H1 (cell line): ENCODE results near the gene ENTPD1. TPM values are rescaled to one million over a fixed set of nuclear protein-coding genes. Genes with fewer than 3 reads are reported as not detected.

Source experiments
- CTCF ChIA-PET: fragments of 300-600 bp; sonication (Branson Sonifier 250); formaldehyde crosslinking; loops from one replicate; lab custom pipeline; 2021; ENCODE audit not compliant: partially characterized antibody; lab: Charles Lee
- POLR2A ChIA-PET: fragments of 300-600 bp; sonication (Branson Sonifier 250); formaldehyde crosslinking; loops from one replicate; lab custom pipeline; 2021; ENCODE audit warnings: inconsistent platforms; ENCODE audit not compliant: partially characterized antibody; lab: Charles Lee
- DNase-seq, 2 experiments: peaks; one replicate each; pipeline versions ENCODE4 v3.0.0 to v3.0.0-alpha.2; 2010 to 2022; ENCODE audit warnings: low spot score in 2 of 2, low read depth in 1 of 2, mixed read lengths in 1 of 2
- FAIRE-seq: peaks from 2 replicates; lab custom pipeline; 2011; peaks lifted over from hg19 to GRCh38; lab: Jason Lieb, UNC
- H2AFZ ChIP-seq: 2 replicates; pipeline ENCODE4 v1.8.1; 2012; ENCODE audit warnings: low read length, inconsistent platforms
- H2AK5ac ChIP-seq: 2 replicates; pipeline ENCODE4 v1.6.1; 2013; ENCODE audit warnings: low read depth, low read length
- H2BK120ac ChIP-seq: replicated peaks from 2 replicates; pipeline ENCODE3; 2013; ENCODE audit warnings: low read depth, low read length, inconsistent platforms
- H2BK12ac ChIP-seq: 2 replicates; pipeline ENCODE4 v1.6.1; 2013; ENCODE audit warnings: low read depth, low read length
- H2BK15ac ChIP-seq: 2 replicates; pipeline ENCODE4 v1.6.1; 2013; ENCODE audit warnings: low read length
- H2BK20ac ChIP-seq: 2 replicates; pipeline ENCODE4 v1.6.1; 2013; ENCODE audit warnings: low read length
- H2BK5ac ChIP-seq: 2 replicates; pipeline ENCODE4 v1.6.1; 2013; ENCODE audit warnings: low read depth, low read length
- H3K14ac ChIP-seq: 2 replicates; pipeline ENCODE4 v1.6.1; 2013; ENCODE audit warnings: inconsistent platforms; ENCODE audit not compliant: insufficient read length
- H3K18ac ChIP-seq: 2 replicates; pipeline ENCODE4 v1.6.1; 2013; ENCODE audit warnings: low read length; ENCODE audit errors: extremely low read depth
- H3K23ac ChIP-seq: 2 replicates; pipeline ENCODE4 v1.6.1; 2013; ENCODE audit warnings: inconsistent platforms; ENCODE audit not compliant: insufficient read length
- H3K23me2 ChIP-seq: 2 replicates; pipeline ENCODE4 v1.6.1; 2013; ENCODE audit warnings: low read depth, low read length
- H3K27ac ChIP-seq: 2 replicates; pipeline ENCODE4 v1.6.1; 2011; ENCODE audit warnings: low read depth, low read length, inconsistent platforms
- H3K27me3 ChIP-seq, 4 experiments: replicated peaks in 1 of 4; 1 replicate in 1 of 4; 2 replicates in 3 of 4; pipeline versions ENCODE4 v1.6.1 to v1.8.1; 2011 to 2013; ENCODE audit warnings: low read length in 3 of 4, mild to moderate bottlenecking in 3 of 4, inconsistent platforms in 2 of 4, mixed read lengths in 2 of 4, moderate library complexity in 1 of 4; ENCODE audit not compliant: control insufficient read depth in 3 of 4, insufficient read depth in 3 of 4; ENCODE audit errors: extremely low read depth in 1 of 4
- H3K36me3 ChIP-seq, 4 experiments: 2 replicates each; pipeline versions ENCODE4 v1.6.1 to v1.8.1; 2011 to 2013; ENCODE audit warnings: mild to moderate bottlenecking in 4 of 4, low read length in 3 of 4, moderate library complexity in 2 of 4, control low read depth in 1 of 4, inconsistent platforms in 1 of 4; ENCODE audit not compliant: insufficient read depth in 4 of 4, control insufficient read depth in 2 of 4
- H3K4ac ChIP-seq: replicated peaks from 2 replicates; pipeline ENCODE3; 2013; ENCODE audit warnings: low read length, low read depth, mixed read lengths, inconsistent platforms; ENCODE audit not compliant: insufficient read length
- H3K4me1 ChIP-seq, 4 experiments: replicated peaks in 1 of 4; 1 replicate in 1 of 4; 2 replicates in 3 of 4; pipeline versions ENCODE4 v1.6.1 to v1.8.1; 2011 to 2013; ENCODE audit warnings: low read length in 3 of 4, inconsistent platforms in 2 of 4, mixed read lengths in 1 of 4; ENCODE audit not compliant: insufficient read depth in 4 of 4, control insufficient read depth in 3 of 4
- H3K4me2 ChIP-seq, 2 experiments: 2 replicates each; pipeline versions ENCODE4 v1.6.1 to v1.8.1; 2011 to 2013; ENCODE audit warnings: low read depth in 2 of 2, low read length in 2 of 2, control low read depth in 1 of 2, inconsistent platforms in 1 of 2, mild to moderate bottlenecking in 1 of 2; ENCODE audit not compliant: insufficient read depth in 1 of 2
- H3K4me3 ChIP-seq, 4 experiments: fragments of 200-600, 300-600 bp in 1 of 4; sonication (generic), shearing (Covaris generic), sonication (Bioruptor Twin) in 1 of 4; 2 replicates each; pipeline versions ENCODE4 v1.5.1 to v1.8.1; 2011 to 2016; ENCODE audit warnings: low read length in 4 of 4, low read depth in 3 of 4, control low read depth in 2 of 4, inconsistent platforms in 2 of 4, mild to moderate bottlenecking in 2 of 4, mixed read lengths in 1 of 4, moderate library complexity in 1 of 4; ENCODE audit not compliant: insufficient read depth in 2 of 4; ENCODE audit errors: extremely low read depth in 1 of 4
- H3K56ac ChIP-seq: replicated peaks from 2 replicates; pipeline ENCODE3; 2013; ENCODE audit warnings: low read depth, mild to moderate bottlenecking, mixed read lengths, low read length, inconsistent platforms; ENCODE audit not compliant: insufficient read length
- H3K79me1 ChIP-seq: 2 replicates; pipeline ENCODE4 v1.6.1; 2013; ENCODE audit warnings: low read depth, low read length, control low read depth
- H3K79me2 ChIP-seq, 2 experiments: 2 replicates each; pipeline versions ENCODE4 v1.6.1 to v1.8.1; 2012 to 2013; ENCODE audit warnings: low read length in 2 of 2, mild to moderate bottlenecking in 2 of 2, inconsistent platforms in 1 of 2; ENCODE audit not compliant: insufficient read depth in 2 of 2, control insufficient read depth in 1 of 2
- H3K9ac ChIP-seq, 4 experiments: replicated peaks in 1 of 4; 1 replicate in 1 of 4; 2 replicates in 3 of 4; pipeline versions ENCODE4 v1.6.1 to v1.8.1; 2011 to 2013; ENCODE audit warnings: low read depth in 3 of 4, low read length in 3 of 4, control low read depth in 2 of 4, mild to moderate bottlenecking in 2 of 4, moderate library complexity in 2 of 4, inconsistent platforms in 1 of 4; ENCODE audit errors: extremely low read depth in 1 of 4
- H3K9me3 ChIP-seq, 2 experiments: 2 replicates each; pipeline versions ENCODE4 v1.6.1 to v1.8.1; 2012 to 2013; ENCODE audit warnings: mild to moderate bottlenecking in 2 of 2, moderate library complexity in 2 of 2, control low read depth in 1 of 2, inconsistent platforms in 1 of 2, low read depth in 1 of 2, low read length in 1 of 2, mixed read lengths in 1 of 2; ENCODE audit not compliant: insufficient read depth in 2 of 2
- H4K20me1 ChIP-seq, 2 experiments: replicated peaks in 1 of 2; 2 replicates each; pipeline versions ENCODE3 to v1.8.1; 2011 to 2013; ENCODE audit warnings: inconsistent platforms in 2 of 2, low read length in 2 of 2, mild to moderate bottlenecking in 1 of 2; ENCODE audit not compliant: insufficient read depth in 2 of 2, control insufficient read depth in 1 of 2
- H4K5ac ChIP-seq: 2 replicates; pipeline ENCODE4 v1.6.1; 2013; ENCODE audit warnings: low read length, low read depth, mixed read lengths, inconsistent platforms; ENCODE audit not compliant: insufficient read length
- H4K8ac ChIP-seq: 2 replicates; pipeline ENCODE4 v1.8.0; 2013; ENCODE audit warnings: mild to moderate bottlenecking, moderate library complexity, low read length, inconsistent platforms; ENCODE audit not compliant: insufficient read depth; ENCODE audit errors: extremely low read depth
- H4K91ac ChIP-seq: replicated peaks from 2 replicates; pipeline ENCODE3; 2013; ENCODE audit warnings: low read length, mixed read lengths, inconsistent platforms; ENCODE audit not compliant: insufficient read length
- ASH2L ChIP-seq: fragments of 200-600, 300-600 bp; sonication (generic); IDR thresholded peaks from one replicate; pipeline ENCODE4 v1.7.1; 2017; ENCODE audit warnings: low read length
- BACH1 ChIP-seq: IDR thresholded peaks from 2 replicates; pipeline ENCODE4 v1.6.1; 2012; ENCODE audit warnings: low read length, improper control_type of control experiment
- CHD1 ChIP-seq: IDR thresholded peaks from 2 replicates; pipeline ENCODE4 v1.6.1; 2012; ENCODE audit warnings: low read depth, low read length, improper control_type of control experiment
- FOSL1 ChIP-seq: IDR thresholded peaks from 2 replicates; pipeline ENCODE4 v1.6.1; 2011; ENCODE audit warnings: mild to moderate bottlenecking, low read depth, low read length, moderate library complexity; ENCODE audit not compliant: insufficient read depth
- HDAC2 ChIP-seq, 2 experiments: fragments of 300-600 bp in 1 of 2; sonication (generic) in 1 of 2; IDR thresholded peaks; 2 replicates each; pipeline ENCODE4 v1.6.1; 2011 to 2012; ENCODE audit warnings: low read depth in 2 of 2, low read length in 2 of 2, mild to moderate bottlenecking in 2 of 2, moderate library complexity in 2 of 2, borderline replicate concordance in 1 of 2, inconsistent platforms in 1 of 2
- RBBP5 ChIP-seq: IDR thresholded peaks from 2 replicates; pipeline ENCODE4 v1.7.1; 2012; ENCODE audit warnings: low read depth, mild to moderate bottlenecking, inconsistent platforms, low read length, moderate library complexity, borderline replicate concordance
- RXRA ChIP-seq: IDR thresholded peaks from 2 replicates; pipeline ENCODE4 v1.6.1; 2011; ENCODE audit warnings: low read depth, mild to moderate bottlenecking, low read length, moderate library complexity; ENCODE audit not compliant: insufficient read depth
- SAP30 ChIP-seq: fragments of 300-600 bp; sonication (generic); IDR thresholded peaks from 2 replicates; pipeline ENCODE4 v1.7.1; 2012; ENCODE audit warnings: low read length, moderate library complexity, mild to moderate bottlenecking, inconsistent platforms; ENCODE audit not compliant: insufficient read depth, insufficient replicate concordance
- TCF12 ChIP-seq: IDR thresholded peaks from 2 replicates; pipeline ENCODE4 v1.6.1; 2011; ENCODE audit warnings: low read depth, mild to moderate bottlenecking, low read length
- WGBS, 2 experiments: shearing (Covaris generic) in 1 of 2; methylation state at CpG; one replicate each; pipeline versions ENCODE4 v1.1.6 to v1.1.7; 2013 to 2015; ENCODE audit warnings: low lambda C conversion rate in 2 of 2, mixed read lengths in 2 of 2, inconsistent platforms in 1 of 2, low coverage in 1 of 2, missing lambda C conversion rate in 1 of 2; ENCODE audit not compliant: insufficient replicate concordance in 2 of 2, insufficient coverage in 1 of 2, insufficient read length in 1 of 2; ENCODE audit errors: extremely low coverage in 1 of 2, missing lambda C conversion rate in 1 of 2; 5-methylcytosine and 5-hydroxymethylcytosine counted together
- polyA plus RNA-seq, 7 experiments: library from polyadenylated mRNA; depleted of rRNA in 3 of 7; stranded (reverse) in 5 of 7; unstranded in 2 of 7; fragments of >200 nt in 5 of 7; fragments of 200-250 nt in 2 of 7; gene quantifications; 1 replicate in 5 of 7; 2 replicates in 1 of 7; 4 replicates in 1 of 7; pipeline versions ENCODE4 v1.2.1 to v1.2.3, GENCODE V29; 2011 to 2013; ENCODE audit warnings: missing spikeins in 2 of 7, mixed read lengths in 2 of 7
- total RNA-seq: library from RNA; stranded (reverse); fragmentation: NEBNext Ultra II Directional; extraction: Animal tissue kit (Norgen Biotek cat#: 25700); gene quantifications from 2 replicates; pipeline ENCODE4 v1.2.1, GENCODE V29; 2021
- TF ChIP-seq, protein P1 (sequence below), 3 experiments: IDR thresholded peaks; 1 replicate in 2 of 3; 2 replicates in 1 of 3; pipeline versions ENCODE4 v1.5.1 to v1.6.1; 2011; ENCODE audit warnings: low read length in 3 of 3, mild to moderate bottlenecking in 3 of 3, inconsistent platforms in 2 of 3, low read depth in 1 of 3, moderate library complexity in 1 of 3; ENCODE audit not compliant: insufficient read depth in 1 of 3; ENCODE audit errors: control extremely low read depth in 1 of 3
- TF ChIP-seq, protein P2 (sequence below): IDR thresholded peaks from 2 replicates; pipeline ENCODE4 v1.6.1; 2012; ENCODE audit warnings: inconsistent platforms

Gene ENTPD1
- total and polyA plus RNA-seq, 2 of the 8 experiments (the other 6 are each of a cell fraction or from before 2014, with no cell fraction given): 2.2 to 2.5 TPM

- no peak overlapping the region for H3K4ac ChIP-seq
- H3K18ac ChIP-seq: no peak overlapping the region
- H3K9me3 ChIP-seq: no peaks in the 10 kb centered on the region
- H4K5ac ChIP-seq: no peak overlapping the region
- no peaks in the 10 kb centered on the region for H3K4me1 ChIP-seq
- H4K8ac ChIP-seq: no peak overlapping the region
- H2BK20ac ChIP-seq: no peak overlapping the region
- H4K20me1 ChIP-seq: no peaks in the 10 kb centered on the region
- H2AFZ ChIP-seq: no peak overlapping the region
- H3K79me1 ChIP-seq: no peaks in the 10 kb centered on the region
- H2AK5ac ChIP-seq: no peak overlapping the region
- H3K4me2 ChIP-seq: no peak overlapping the region
- WGBS, 2 experiments: 82% methylated on average over 1 of the region's 1 CpG; no CpG with 5 or more reads in 1 of the 2 experiments
- no peak overlapping the region for H2BK120ac ChIP-seq
- no peaks in the 10 kb centered on the region for H3K27me3 ChIP-seq
- no peak overlapping the region for H2BK5ac ChIP-seq
- no peak overlapping the region for H3K56ac ChIP-seq
- no peak for FAIRE-seq
- H2BK12ac ChIP-seq: no peak overlapping the region
- H3K27ac ChIP-seq: no peak overlapping the region
- H3K79me2 ChIP-seq: no peaks in the 10 kb centered on the region
- no peak overlapping the region for H3K4me3 ChIP-seq
- H3K9ac ChIP-seq: no peak overlapping the region
- H3K23ac ChIP-seq: no peak overlapping the region
- no peaks in the 10 kb centered on the region for H3K36me3 ChIP-seq
- no peaks in the 10 kb centered on the region; the same call in 1 of the 2 replicates for H3K23me2 ChIP-seq
- POLR2A ChIA-PET: interaction anchor here (0.6 kb wide), 1 partner anchor 157 kb away, joined by 3 read pairs; no protein-coding TSS in a partner anchor
- H3K14ac ChIP-seq: no peak overlapping the region
- no peak overlapping the region for H2BK15ac ChIP-seq
- H4K91ac ChIP-seq: no peak overlapping the region
- DNase-seq: no peak
- CTCF ChIA-PET: interaction anchor here (0.8 kb wide), 1 partner anchor 70 kb away, joined by 4 read pairs; no protein-coding TSS in a partner anchor
- TF ChIP-seq TCF12: no peak
- no peak for TF ChIP-seq ASH2L
- no peak for TF ChIP-seq RBBP5
- TF ChIP-seq, protein P1, sequence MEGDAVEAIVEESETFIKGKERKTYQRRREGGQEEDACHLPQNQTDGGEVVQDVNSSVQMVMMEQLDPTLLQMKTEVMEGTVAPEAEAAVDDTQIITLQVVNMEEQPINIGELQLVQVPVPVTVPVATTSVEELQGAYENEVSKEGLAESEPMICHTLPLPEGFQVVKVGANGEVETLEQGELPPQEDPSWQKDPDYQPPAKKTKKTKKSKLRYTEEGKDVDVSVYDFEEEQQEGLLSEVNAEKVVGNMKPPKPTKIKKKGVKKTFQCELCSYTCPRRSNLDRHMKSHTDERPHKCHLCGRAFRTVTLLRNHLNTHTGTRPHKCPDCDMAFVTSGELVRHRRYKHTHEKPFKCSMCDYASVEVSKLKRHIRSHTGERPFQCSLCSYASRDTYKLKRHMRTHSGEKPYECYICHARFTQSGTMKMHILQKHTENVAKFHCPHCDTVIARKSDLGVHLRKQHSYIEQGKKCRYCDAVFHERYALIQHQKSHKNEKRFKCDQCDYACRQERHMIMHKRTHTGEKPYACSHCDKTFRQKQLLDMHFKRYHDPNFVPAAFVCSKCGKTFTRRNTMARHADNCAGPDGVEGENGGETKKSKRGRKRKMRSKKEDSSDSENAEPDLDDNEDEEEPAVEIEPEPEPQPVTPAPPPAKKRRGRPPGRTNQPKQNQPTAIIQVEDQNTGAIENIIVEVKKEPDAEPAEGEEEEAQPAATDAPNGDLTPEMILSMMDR (IDR thresholded peaks at IDR 0.05; ENCODE audit: control extremely low read depth in 1 of 3, insufficient read depth in 1 of 3, low read depth in 1 of 3, low read length in 3 of 3): no peak
- TF ChIP-seq FOSL1: no peak
- TF ChIP-seq CHD1: no peak
- TF ChIP-seq HDAC2 (IDR thresholded peaks at IDR 0.05; ENCODE audit: borderline replicate concordance in 1 of 2, low read depth in 2 of 2, low read length in 2 of 2): no peak
- no peak for TF ChIP-seq BACH1
- no peak for TF ChIP-seq SAP30
- TF ChIP-seq, protein P2, sequence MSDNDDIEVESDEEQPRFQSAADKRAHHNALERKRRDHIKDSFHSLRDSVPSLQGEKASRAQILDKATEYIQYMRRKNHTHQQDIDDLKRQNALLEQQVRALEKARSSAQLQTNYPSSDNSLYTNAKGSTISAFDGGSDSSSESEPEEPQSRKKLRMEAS: no peak
- TF ChIP-seq RXRA: no peak
Observed at GRCh38 chr10:95787447-95787846, 31.5 kb downstream of the ENTPD1 start.
